HUES64 (cell line): Measurements from ENCODE around the gene SMPD3.

ENCODE experiments used
- H3K27ac ChIP-seq: 2 replicates; pipeline ENCODE4 v1.7.0; 2013; ENCODE audit warnings: low read depth, low read length, inconsistent platforms
- H3K27me3 ChIP-seq: 2 replicates; pipeline ENCODE4 v1.6.1; 2013; ENCODE audit warnings: mild to moderate bottlenecking, low read length; ENCODE audit not compliant: insufficient read depth
- H3K36me3 ChIP-seq: 2 replicates; pipeline ENCODE4 v1.6.1; 2013; ENCODE audit warnings: mild to moderate bottlenecking, low read length; ENCODE audit not compliant: insufficient read depth
- H3K4me1 ChIP-seq: 2 replicates; pipeline ENCODE4 v1.6.1; 2013; ENCODE audit warnings: mild to moderate bottlenecking, low read length, moderate library complexity; ENCODE audit not compliant: insufficient read depth
- H3K4me3 ChIP-seq: 2 replicates; pipeline ENCODE4 v1.5.1; 2013; ENCODE audit warnings: mild to moderate bottlenecking, low read length, moderate library complexity
- H3K9ac ChIP-seq: 2 replicates; pipeline ENCODE4 v1.6.1; 2013; ENCODE audit warnings: mild to moderate bottlenecking, low read depth, low read length
- H3K9me3 ChIP-seq: 2 replicates; pipeline ENCODE4 v1.6.1; 2013; ENCODE audit warnings: low read depth, low read length; ENCODE audit not compliant: insufficient read depth
- WGBS: fragments of 150-250, 120-280 bp; methylation state at CpG from one replicate; pipeline ENCODE4 v1.1.7; 2013; ENCODE audit warnings: missing lambda C conversion rate; 5-methylcytosine and 5-hydroxymethylcytosine counted together

The SMPD3 gene

DNA sequence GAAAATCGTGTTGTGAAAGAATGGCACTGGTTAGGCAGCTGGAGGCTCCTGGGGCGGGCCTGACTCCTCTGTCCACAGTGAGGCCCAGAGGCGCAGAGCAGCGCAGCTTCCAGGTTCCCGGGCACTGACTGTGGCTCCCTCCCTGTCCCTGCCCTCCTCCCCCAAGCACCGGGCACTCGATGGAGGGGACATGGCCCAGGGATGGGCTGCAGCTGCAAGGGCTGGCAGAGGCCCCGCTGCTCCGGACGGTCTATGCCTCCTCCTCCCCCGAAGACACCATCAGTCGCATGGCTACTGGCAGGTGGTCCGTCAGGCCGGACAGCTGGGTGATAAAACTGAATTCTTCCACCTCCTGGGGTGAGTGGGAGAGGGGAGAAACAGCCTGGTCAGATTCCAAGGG is 87.4 kb downstream of the SMPD3 start:
- Histone ChIP-seq H3K36me3 (peaks cover 27% of the 10 kb centered on the region), H3K9me3 (no peaks in the 10 kb centered on the region), H3K27ac (no peak overlapping the region), H3K27me3 (no peaks in the 10 kb centered on the region), H3K9ac (no peak overlapping the region), H3K4me1 (0 out of 2 replicates have a peak, but pooled peaks cover 6% of the 10 kb centered on the region), H3K4me3 (no peak overlapping the region)
- 89% methylated on average over 14 of the region's 14 CpGs for WGBS

DNA sequence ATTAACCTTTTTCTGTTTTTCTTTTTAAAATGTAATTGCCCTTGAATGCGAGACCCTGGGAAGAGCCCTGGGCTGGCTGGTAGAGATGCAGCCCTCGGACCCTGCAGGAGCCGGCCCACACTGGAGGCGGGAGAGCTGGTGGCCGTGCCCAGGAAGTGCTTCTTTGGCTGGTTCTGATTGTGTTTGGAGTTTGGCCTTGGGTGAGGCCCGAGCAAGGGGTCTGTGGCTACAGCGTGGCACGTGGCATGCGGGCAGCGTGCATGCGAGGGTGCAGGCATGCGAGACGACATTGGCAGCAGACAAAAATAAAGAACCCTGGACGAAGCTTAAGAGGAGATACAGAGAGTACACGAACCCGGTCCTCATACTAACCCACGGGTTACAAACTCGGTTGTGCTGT is 87.8 kb downstream of the SMPD3 start:
- H3K27me3 ChIP-seq, result no peaks in the 10 kb centered on the region
- no peaks in the 10 kb centered on the region for H3K9me3 ChIP-seq
- H3K36me3 ChIP-seq, result peaks cover 32% of the 10 kb centered on the region
- no peak overlapping the region for H3K27ac ChIP-seq
- no peak overlapping the region for H3K9ac ChIP-seq
- 0 out of 2 replicates have a peak, but pooled peaks cover 6% of the 10 kb centered on the region for H3K4me1 ChIP-seq
- no peak overlapping the region for H3K4me3 ChIP-seq
- whole genome bisulfite sequencing, result 93% methylated on average over 18 of the region's 18 CpGs

DNA sequence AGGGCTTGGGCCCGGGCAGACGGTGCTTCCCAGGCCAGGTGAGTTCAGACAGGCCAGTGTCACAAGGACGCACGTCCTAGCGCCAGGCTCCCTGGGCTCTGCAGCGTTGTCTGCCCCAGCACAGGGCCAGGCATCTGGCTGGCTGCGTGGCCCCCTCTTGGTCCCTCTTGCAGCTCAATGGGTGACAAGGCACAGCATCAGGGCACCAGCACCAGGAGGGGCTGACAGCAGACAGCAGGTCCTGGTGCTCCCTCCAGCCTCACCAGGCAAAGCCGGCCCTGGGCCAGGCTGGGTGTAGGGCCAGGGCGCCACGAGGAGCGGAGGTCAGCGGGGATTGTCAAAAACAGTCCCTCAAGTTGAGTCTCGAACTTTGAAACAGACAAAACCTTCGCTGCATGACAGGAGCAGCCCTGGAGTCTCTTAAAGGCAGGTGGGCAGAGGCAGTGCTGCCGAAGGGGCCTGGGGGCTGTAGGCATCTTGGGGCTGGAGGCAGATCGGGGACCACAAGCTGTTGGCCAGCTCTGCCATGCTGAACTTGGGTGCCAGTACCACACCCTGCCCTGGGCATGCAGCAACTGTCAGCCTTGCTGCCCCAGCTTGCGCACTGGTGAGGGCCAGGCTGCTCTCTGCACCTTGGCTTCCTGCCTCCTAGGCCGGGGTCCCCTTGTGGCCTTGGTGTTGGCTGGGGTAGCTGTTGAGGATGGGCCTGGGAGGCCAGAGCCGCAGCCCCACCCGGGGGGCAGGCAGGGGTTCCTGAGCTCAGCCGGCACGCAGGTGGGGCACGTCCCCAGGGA is 88.7 kb downstream of the SMPD3 start:
- Histone ChIP-seq H3K9ac (no peak overlapping the region), H3K9me3 (no peaks in the 10 kb centered on the region), H3K4me1 (0 out of 2 replicates have a peak, but pooled peaks cover 5% of the 10 kb centered on the region), H3K36me3 (peaks cover 34% of the 10 kb centered on the region), H3K27ac (no peak overlapping the region), H3K4me3 (no peak overlapping the region), H3K27me3 (no peaks in the 10 kb centered on the region)
- WGBS, result 95% methylated on average over 23 of the region's 23 CpGs

DNA sequence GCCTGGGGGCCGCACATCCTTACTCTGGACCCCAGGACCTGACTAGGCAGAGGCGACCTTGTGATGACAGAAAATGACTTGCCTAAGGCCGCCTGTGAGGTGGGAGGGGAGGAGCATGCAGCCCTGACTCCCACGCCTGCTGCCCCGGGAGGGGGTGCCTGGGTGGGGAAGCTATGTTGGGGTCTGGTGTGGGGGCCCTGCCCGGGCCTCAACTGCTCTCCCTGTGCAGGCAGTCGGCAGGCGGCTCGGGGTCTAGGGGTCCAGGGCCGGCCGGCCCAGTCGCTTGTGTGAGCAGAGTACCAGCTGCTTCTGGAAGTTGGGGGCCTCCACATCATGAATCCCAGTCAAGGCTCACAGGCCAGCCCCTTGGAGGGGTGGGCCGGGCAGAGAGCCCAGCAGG is 89.4 kb downstream of the SMPD3 start:
- no peak overlapping the region for H3K27ac ChIP-seq
- H3K4me3 ChIP-seq, result no peak overlapping the region
- H3K4me1 ChIP-seq, result no peaks in the 10 kb centered on the region
- H3K27me3 ChIP-seq, result no peaks in the 10 kb centered on the region
- H3K9me3 ChIP-seq, result no peaks in the 10 kb centered on the region
- H3K9ac ChIP-seq, result no peak overlapping the region
- 96% methylated on average over 13 of the region's 13 CpGs for WGBS
- H3K36me3 ChIP-seq, result peaks cover 40% of the 10 kb centered on the region

DNA sequence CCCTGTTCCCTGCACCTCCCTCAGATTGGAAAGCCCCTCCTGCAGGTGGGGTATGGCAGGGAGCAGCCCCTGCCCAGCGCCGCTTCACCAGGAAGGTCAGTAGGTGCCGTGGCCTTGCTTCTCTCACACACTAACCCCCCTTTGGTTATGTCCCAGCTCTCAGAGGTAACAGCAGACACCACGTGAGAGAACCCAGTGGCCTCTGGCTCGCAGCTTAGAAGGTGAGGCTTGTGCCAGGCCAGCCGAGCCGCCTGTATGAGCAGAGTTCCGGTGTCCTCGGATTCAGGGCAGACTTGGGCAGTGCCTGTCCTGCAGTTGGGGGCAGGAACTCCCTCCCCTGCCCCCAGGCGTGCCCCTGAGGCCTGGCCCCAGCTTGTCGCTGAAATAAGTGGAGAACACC is 90.4 kb downstream of the SMPD3 start:
- no peak overlapping the region for H3K27ac ChIP-seq
- no peak overlapping the region for H3K4me3 ChIP-seq
- no peak overlapping the region for H3K9ac ChIP-seq

DNA sequence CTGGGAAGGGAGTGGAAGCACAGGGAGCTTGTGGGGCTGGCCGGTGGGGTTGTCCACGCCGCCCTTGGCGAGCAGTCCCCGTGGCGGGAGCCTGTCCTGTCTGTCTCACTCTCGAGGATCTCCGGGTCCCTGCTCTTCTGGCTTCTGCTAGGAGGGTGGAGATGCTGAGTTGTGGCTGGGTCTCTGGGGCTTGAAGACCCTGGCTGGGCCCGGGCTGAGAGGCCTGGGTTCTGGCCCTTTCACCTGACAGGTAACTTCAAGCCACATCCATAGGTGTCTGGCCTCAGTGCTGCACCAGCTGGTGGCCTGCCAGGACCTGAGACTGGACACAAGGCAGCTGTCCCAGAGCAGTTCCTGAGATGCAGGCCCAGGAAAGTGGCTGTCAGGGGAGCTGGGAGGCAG is 90.8 kb downstream of the SMPD3 start:
- H3K27me3 ChIP-seq, result no peaks in the 10 kb centered on the region
- H3K36me3 ChIP-seq, result peaks cover 55% of the 10 kb centered on the region
- no peak overlapping the region for H3K27ac ChIP-seq
- 90% methylated on average over 9 of the region's 9 CpGs for WGBS
- H3K4me3 ChIP-seq, result no peak overlapping the region
- H3K4me1 ChIP-seq, result no peaks in the 10 kb centered on the region
- H3K9me3 ChIP-seq, result no peaks in the 10 kb centered on the region
- no peak overlapping the region for H3K9ac ChIP-seq

More for the DNA sequence above, 90.4 kb downstream of the SMPD3 start:
- no peaks in the 10 kb centered on the region for H3K4me1 ChIP-seq
- H3K27me3 ChIP-seq, result no peaks in the 10 kb centered on the region
- no peaks in the 10 kb centered on the region for H3K9me3 ChIP-seq
- H3K36me3 ChIP-seq, result peaks cover 51% of the 10 kb centered on the region
- WGBS, result 95% methylated on average over 11 of the region's 11 CpGs

DNA sequence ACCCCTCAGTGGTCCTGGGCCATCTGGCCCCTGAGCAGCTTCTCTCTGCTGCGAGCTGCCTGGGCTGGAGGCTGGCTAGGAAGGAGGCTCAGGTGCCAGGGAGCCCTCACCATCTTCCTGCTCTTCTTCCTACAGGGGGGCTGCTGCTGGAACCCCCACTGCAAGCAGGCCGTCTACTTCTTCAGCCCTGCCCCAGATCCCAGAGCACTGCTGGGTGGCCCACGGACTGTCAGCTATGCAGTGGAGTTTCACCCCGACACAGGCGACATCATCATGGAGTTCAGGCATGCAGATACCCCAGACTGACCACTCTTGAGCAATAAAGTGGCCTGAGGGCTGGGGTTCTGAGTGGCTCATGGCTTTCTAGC is 91.4 kb downstream of the SMPD3 start:
- Histone ChIP-seq H3K9ac (no peak overlapping the region), H3K36me3 (peaks cover 61% of the 10 kb centered on the region), H3K4me1 (no peaks in the 10 kb centered on the region), H3K4me3 (no peak overlapping the region), H3K27me3 (no peaks in the 10 kb centered on the region), H3K9me3 (no peaks in the 10 kb centered on the region), H3K27ac (no peak overlapping the region)
- WGBS, result 97% methylated on average over 5 of the region's 5 CpGs

DNA sequence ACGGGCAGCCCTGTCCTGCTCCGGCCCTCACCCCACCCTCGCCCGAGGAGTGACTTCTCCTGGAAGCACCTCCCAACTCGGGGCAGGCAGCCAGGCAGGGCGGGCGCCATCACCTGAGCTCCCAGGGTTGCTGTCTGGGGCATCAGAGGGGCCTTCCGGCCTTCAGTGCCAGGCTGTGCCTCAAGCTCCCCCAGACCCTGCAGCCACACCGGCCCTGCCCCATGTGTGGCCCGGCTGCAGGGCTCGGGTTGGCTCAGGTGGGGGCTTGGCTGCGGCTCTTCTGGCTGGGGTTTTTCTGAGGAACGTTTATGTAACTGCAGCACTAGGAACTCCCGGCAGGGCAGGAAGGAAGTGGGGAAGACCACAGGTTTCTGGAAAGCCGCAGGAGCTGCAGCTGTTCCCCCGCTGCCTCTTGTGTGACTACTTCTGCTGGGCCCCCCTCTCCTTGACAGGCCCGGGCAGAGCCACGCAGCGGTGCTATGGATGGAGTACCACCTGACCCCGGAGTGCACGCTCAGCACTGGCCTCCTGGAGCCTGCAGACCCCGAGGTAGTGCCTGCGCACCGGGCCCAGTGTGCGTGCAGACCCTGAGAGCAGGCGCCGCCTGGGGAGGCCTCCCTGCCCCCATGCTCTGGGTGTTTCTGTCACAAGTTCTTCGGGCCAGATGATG is 91.9 kb downstream of the SMPD3 start:
- Histone ChIP-seq H3K9ac (no peak overlapping the region), H3K9me3 (no peaks in the 10 kb centered on the region), H3K27ac (no peak overlapping the region; the same call in 1 of the 2 replicates), H3K36me3 (peaks cover 66% of the 10 kb centered on the region), H3K4me3 (no peak overlapping the region), H3K4me1 (no peaks in the 10 kb centered on the region), H3K27me3 (no peaks in the 10 kb centered on the region)
- WGBS, result 94% methylated on average over 28 of the region's 28 CpGs

DNA sequence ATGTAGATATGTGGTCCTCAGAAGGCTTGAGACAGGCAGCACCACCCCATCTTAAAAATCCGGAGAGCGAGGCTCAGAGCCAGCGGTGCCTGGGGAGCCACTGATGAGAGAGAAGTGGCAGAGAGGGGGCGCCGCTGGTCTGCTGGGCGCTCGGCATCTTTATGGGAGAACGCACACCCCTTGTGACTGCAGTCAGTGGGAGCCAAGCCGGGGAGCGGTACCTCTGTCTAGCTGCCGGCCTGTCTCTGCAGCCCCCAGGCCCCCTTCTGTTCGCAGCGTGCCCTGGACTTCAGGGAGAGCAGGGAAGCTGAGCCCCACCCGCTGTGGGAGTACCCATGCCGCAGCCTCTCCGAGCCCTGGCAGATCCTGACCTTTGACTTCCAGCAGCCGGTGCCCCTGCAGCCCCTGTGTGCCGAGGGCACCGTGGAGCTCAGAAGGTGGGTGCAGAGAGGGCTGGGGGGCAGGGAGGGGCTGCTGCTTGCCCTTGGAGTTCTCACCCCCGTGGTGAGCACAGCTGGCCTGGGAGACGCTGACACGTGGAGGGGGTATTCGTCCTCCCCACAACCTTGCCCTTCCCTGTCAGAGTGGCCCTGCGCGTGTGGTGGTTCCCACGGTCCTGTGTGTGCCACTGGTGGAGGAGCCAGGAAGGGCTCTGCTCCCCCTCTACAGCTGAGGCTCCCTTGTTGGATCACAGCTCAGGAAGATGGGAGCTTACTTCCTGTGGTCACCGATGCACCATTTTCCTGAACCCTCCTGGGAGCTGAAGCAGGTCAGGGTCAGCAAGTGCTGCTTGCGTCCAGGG is 92.7 kb downstream of the SMPD3 start:
- WGBS, result 92% methylated on average over 28 of the region's 28 CpGs
- Histone ChIP-seq H3K4me3 (no peak overlapping the region), H3K4me1 (no peaks in the 10 kb centered on the region), H3K27me3 (no peaks in the 10 kb centered on the region), H3K27ac (no peak overlapping the region; the same call in 1 of the 2 replicates), H3K36me3 (peaks cover 71% of the 10 kb centered on the region), H3K9ac (no peak overlapping the region), H3K9me3 (no peaks in the 10 kb centered on the region)

DNA sequence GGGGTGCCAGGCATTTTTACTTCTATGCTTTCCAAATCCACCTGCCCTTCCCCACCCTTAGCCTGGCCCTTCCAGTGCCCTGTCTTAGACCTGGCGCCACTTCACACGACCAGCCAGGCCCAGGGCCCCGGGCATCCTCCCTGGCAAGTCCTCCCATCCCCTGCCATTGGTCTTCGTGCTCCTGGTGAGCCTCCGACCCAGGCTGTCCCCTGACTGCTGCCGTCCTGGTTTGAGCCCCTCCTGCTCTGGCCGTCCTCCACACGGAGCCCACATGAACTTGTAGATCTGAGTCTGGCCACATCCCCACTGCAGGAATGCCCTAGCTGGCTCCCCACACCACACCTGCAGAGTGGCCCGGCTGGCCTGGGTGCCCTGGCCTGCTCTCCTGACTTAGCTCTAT is 93.5 kb downstream of the SMPD3 start:
- Histone ChIP-seq H3K36me3 (peaks cover 79% of the 10 kb centered on the region), H3K27me3 (no peaks in the 10 kb centered on the region), H3K4me1 (no peaks in the 10 kb centered on the region), H3K27ac (no peak overlapping the region), H3K9me3 (no peaks in the 10 kb centered on the region), H3K4me3 (no peak overlapping the region), H3K9ac (no peak overlapping the region)
- WGBS, result 92% methylated on average over 9 of the region's 9 CpGs

DNA sequence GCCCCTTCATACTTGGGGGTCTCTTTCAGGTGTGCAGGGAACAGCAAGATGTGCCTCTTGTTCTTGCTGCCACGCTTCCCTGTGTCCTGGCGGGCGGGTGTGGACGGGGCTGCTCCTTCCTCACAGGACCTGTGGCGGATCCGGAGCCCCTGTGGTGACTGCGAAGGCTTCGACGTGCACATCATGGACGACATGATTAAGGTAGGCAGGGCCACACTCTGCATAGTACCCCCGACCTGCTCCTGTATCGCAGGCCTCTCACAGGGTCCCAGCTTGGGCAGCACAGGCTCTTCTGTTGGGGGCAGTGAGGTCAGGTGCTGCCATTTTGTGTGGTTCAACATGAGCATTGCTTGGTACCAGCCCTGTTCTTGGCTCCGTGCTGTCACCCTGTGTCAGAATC is 94.9 kb downstream of the SMPD3 start:
- no peaks in the 10 kb centered on the region for H3K9me3 ChIP-seq
- H3K4me3 ChIP-seq, result no peak overlapping the region
- H3K9ac ChIP-seq, result no peak overlapping the region
- no peaks in the 10 kb centered on the region for H3K27me3 ChIP-seq
- peaks cover 91% of the 10 kb centered on the region for H3K36me3 ChIP-seq
- 93% methylated on average over 13 of the region's 13 CpGs for WGBS
- no peaks in the 10 kb centered on the region for H3K4me1 ChIP-seq
- no peak overlapping the region for H3K27ac ChIP-seq
